ENCODE measurements around the gene PKP1.

The PKP1 gene

DNA sequence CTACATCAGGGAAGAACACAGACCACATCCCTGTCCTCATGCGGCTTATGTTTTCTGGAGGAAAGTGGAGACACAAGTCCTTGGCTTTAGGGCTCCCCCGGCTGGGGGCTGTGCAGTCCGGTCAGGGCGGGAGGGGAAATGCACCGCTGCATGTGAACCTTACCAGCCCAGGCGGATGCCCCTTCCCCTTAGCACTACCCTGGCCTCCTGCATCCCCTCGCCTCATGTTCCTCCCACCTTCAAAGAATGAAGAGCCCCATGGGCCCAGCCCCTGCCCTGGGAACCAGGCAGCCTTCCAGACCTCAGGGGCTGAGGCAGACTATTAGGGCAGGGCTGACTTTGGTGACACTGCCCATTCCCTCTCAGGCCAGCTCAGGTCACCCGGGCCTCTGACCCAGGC, 48.7 kb downstream of the PKP1 start:
- TF ChIP-seq, protein P1, sequence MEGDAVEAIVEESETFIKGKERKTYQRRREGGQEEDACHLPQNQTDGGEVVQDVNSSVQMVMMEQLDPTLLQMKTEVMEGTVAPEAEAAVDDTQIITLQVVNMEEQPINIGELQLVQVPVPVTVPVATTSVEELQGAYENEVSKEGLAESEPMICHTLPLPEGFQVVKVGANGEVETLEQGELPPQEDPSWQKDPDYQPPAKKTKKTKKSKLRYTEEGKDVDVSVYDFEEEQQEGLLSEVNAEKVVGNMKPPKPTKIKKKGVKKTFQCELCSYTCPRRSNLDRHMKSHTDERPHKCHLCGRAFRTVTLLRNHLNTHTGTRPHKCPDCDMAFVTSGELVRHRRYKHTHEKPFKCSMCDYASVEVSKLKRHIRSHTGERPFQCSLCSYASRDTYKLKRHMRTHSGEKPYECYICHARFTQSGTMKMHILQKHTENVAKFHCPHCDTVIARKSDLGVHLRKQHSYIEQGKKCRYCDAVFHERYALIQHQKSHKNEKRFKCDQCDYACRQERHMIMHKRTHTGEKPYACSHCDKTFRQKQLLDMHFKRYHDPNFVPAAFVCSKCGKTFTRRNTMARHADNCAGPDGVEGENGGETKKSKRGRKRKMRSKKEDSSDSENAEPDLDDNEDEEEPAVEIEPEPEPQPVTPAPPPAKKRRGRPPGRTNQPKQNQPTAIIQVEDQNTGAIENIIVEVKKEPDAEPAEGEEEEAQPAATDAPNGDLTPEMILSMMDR (conservative IDR thresholded peaks at IDR 0.05; ENCODE audit: low read depth, low read length), result no peak
- H3K4me3 ChIP-seq (ENCODE audit: low read length), result no peak overlapping the region
- DNase-seq (ENCODE audit: low read depth), result no peak

DNA sequence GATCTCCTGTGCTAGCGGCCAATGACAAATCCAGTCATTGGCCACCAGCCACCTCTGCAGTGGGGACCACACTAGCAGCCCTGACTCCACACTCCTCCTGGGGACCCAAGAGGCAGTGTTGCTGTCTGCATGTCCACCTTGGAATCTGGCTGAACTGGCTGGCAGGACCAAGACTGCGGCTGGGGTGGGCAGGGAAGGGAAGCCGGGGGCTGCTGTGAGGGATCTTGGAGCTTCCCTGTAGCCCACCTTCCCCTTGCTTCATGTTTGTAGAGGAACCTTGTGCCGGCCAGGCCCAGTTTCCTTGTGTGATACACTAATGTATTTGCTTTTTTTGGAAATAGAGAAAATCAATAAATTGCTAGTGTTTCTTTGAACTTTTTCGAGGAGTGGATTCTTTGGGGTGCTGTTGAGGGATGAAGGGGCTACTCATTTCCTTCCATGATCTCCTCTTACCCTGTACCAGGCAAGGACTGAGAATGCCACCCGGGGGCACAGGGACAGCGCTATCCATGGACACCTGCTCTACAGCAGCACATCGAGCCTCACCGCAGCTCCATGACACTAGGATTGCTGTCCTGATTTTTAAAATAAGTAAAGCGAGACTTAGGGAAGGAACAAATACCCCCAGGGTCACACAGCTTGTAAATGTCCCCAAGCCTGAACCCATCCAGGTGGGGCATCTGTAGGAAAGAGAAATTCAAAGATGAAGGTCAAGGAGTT, 49.5 kb downstream of the PKP1 start:
- DNase-seq (ENCODE audit: low read depth), result no peak
- TF ChIP-seq, protein P1 (conservative IDR thresholded peaks at IDR 0.05; ENCODE audit: low read depth, low read length), result no peak
- H3K4me3 ChIP-seq (ENCODE audit: low read length), result no peak overlapping the region

DNA sequence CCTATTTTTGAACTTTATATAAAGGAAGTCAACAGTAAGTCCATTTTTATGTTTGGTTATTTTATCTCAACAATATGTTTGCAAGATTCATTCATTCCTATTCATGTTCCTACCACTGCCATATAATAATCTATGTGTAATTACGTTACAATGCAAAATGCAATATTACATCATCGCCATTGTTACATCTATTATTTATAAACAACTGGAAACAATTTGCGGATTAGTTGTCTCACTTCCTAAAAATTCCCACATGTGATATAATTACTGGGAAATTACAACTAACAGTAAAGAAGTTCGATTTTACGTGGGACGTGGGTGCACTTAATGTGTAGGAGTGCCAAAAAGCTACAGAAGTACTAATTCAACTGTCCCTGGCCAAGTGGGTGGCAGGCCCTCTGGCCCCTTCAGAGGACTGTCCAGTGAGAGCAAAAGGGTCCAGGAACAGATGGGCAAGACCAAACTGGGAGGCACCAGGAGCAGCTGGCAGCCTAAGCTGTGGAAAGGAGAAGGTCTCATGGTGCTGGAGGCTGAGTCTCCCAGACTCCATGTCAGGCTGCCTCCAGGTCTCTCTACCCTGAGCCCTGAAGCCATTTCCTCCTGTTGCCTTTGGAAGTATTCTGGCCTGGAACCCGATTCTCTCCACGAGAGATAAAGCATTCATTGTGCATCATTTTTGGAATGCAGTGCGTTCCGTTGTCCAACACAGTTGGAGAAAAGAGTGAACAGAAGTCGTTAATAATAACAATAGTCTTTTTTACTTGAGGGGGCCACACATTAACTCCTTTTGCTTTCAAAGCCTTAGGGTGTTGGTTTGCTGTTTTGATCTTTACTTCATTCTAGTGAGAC, 51.2 kb downstream of the PKP1 start:
- TF ChIP-seq, protein P1 (conservative IDR thresholded peaks at IDR 0.05; ENCODE audit: low read depth, low read length), result no peak
- H3K4me3 ChIP-seq (ENCODE audit: low read length), result no peak overlapping the region
- no peak for DNase-seq (ENCODE audit: low read depth)

DNA sequence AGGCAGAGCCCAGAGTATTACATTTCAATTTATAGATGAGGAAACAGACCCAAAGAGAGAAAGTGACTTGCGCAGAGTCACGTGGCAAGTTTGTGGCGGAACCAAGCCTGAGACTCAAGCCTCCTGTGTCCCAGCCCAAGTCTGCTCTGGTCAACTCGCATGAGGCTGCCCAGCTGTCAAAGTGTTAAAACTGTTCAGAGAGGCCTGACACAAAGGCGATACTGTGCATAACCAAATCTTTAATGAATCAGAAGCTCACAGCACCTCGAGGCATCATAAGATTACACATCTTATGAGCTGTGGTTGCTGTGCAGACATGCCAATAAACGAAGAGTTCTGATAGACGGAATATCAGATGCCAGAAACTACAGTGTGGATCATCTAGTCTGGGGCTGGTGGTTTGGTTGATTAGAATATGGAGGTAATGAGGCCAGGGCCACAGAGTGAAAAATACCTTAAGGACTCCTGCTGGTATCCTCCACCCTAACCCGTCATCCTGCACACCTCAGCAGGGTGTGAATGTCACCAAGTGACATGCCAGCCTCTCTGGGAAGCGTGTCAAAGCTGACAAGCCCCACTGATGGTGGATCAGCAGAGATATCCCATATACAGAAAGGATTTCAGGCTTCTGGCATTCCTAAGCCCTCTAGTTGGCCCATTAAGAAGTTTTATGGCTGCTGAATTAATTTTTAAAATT, 52.0 kb downstream of the PKP1 start:
- H3K4me3 ChIP-seq (ENCODE audit: low read length), result no peak overlapping the region
- DNase-seq (ENCODE audit: low read depth), result no peak
- TF ChIP-seq, protein P1 (conservative IDR thresholded peaks at IDR 0.05; ENCODE audit: low read depth, low read length), result no peak

DNA sequence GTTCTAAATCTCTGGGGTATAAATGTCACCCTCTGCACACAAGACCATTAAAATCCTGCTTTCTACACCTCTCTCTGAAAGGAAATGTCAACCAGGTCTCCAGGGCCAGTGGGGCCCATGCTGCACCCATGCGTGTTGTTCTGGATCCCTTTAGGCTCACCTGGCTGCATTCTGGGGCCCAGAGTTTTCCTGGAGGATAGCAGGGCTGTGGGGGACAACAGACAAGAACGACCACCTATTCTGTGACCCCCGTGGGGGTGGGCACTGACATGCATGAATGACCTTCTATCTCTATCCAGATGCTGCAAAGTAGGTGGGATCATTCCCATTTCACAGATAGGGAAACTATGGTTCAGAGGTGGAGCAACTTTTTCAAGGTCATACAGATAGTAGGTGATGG, 52.6 kb downstream of the PKP1 start:
- no peak for DNase-seq (ENCODE audit: low read depth)
- TF ChIP-seq, protein P1 (conservative IDR thresholded peaks at IDR 0.05; ENCODE audit: low read depth, low read length), result no peak
- no peak overlapping the region for H3K4me3 ChIP-seq (ENCODE audit: low read length)

DNA sequence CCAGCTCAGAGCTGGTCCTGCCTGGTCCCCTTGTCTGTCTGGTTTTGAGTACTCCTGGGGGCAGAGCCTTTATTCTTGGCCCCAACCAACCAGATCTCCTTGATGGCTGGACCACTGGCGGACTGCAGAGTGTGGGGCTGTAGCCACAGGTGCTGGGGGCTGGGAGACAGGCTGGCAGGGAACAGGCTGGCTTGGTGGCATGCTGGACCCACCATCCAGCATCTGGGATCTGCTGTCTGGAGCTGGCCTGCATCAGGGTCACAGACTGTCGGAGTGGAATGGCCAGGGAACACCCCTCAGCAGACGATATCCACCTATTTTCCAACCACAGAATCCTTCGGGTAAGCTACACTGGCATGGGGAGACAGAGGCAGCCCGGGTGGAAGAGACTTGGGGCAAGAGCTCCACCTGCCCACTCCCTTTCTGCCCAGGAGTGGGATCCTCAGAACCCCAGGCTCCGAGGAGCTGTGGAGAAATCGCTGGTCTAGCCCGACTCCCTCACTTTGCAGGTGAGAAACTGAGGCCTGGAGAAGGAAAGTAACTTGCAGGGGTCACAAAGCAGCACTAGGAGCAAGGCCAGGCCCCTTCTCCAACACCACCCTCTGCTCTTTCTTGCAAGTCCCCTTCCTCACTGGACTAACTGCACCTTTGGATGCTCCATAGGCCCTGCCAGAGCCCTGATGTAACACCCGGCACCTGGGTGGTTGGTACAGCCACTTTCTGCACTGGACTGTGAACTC, 53.6 kb downstream of the PKP1 start:
- no peak for DNase-seq (ENCODE audit: low read depth)
- TF ChIP-seq, protein P1 (conservative IDR thresholded peaks at IDR 0.05; ENCODE audit: low read depth, low read length), result no peak
- no peak overlapping the region for H3K4me3 ChIP-seq (ENCODE audit: low read length)

Measured in retinal pigment epithelial cell (primary cell).